HG03066 (cell line): ENCODE data around the gene C4orf50.

Experiments used
- ATAC-seq: cut with Tn5 transposase; IDR thresholded peaks from one replicate; pipeline ENCODE4 v1.9.1; 2021; ENCODE audit warnings: low read depth; ENCODE audit not compliant: unreplicated experiment

Gene C4orf50

DNA sequence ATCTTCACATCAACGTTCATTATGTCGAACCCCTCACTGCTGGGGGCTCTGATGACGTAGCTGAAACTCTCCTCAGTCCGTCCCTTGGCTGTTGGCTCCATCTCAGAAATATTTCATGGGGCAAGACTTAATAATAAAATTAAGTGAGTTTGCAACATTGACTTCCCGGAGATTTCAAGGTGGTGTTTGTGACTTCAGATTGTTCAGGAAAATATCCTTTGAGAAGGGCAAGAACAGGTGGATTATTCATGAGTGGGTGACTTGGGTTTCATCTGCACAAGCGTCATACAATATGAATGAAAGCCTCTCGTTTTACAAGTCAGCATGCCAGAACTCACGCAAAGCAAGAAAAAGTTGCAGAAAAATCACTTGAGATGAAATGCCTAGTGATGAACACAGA, at the start of gene C4orf50:
TSS of gene C4orf50 (minus strand) at position 101 of the 400 bp plus-strand sequence.
- ATAC-seq: no peak

DNA sequence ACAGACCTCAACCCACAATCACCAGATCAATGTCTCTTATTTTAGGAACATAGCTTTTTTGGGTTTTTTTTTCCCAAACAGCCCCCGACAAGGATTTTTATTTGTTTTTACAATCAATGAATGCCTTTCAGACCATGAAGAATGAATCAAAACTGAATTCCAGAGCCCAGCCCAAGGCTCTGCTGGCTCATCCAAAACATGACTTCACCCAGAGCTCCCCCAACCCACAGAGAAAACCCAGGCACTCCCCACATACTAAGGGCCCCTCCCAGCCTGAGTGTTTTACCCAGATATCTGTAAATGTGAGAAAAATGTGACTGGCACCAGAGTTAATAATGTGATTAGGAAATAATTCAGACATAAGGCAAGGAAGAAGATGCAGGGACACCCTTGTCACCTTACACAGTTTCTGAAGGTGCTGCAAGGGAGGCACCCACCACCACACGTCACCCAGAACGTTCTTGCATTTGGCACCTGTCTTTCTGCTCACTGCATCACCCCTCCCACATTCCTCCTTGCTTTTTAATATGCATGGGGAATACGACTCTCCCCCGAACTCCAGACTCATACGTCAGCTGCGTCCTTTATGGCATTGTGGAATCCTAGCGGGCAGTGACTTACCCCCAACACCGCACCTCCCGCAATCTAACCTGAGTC, 47.8 kb upstream of the C4orf50 start:
- no peak for ATAC-seq

DNA sequence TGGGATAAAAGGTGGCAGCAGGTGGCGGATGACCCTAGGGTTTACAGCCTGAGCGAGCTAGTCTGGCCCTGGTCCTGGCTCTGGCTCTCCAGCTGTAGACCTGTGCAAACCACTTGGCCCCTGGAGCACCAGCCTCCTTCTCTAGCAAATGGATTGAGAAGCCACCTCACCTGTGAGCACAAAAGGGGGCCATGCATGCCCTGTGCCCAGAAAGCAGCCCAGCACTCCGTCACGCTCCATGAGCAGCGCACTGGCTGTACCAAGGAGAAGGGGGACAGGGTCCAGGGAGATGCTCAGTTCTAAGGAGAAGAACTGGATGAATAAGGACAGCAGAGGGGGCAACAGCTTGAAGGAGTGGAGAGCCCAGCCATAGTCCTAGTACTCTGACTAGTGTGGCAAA, 46.9 kb upstream of the C4orf50 start:
- no peak for ATAC-seq

DNA sequence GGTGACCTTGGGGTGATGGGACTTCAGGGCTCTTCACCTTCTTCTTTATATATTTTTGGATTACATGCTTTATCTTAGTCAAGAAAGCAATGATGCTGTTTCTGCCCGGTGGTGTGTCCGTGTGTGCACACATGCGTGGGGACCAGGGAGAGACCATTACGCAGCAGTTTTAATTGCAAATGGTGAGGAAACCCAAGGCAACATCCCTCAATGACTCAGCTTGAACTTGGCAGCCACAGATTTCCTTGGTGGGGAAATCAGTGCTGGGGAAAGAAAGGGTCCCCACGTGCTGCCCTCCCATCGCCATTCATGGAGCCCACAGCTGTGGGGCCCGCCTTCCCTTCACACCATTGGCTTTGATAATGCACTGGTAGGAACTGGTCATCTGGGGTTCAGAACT, 46.2 kb upstream of the C4orf50 start:
- no peak for ATAC-seq

DNA sequence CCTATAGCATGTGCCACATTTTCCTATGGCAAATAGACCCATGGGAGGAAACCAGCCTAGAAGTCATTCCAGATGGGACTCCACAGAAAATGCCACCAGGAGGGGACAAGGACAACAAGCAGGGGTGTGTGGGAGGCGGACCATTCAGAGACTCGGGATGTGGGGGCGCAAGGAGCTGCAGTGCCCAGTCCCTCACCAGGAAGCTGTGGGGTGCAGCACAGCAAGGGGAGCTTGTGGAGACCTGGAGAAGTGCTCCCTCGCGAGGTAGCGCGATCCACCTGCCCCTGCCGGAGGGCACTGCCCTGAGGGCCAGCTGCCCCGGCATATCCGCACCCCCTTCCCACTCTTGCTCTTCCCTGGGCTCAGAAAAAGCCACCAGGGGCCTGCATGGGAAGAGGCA, 45.5 kb upstream of the C4orf50 start:
- ATAC-seq: no peak

DNA sequence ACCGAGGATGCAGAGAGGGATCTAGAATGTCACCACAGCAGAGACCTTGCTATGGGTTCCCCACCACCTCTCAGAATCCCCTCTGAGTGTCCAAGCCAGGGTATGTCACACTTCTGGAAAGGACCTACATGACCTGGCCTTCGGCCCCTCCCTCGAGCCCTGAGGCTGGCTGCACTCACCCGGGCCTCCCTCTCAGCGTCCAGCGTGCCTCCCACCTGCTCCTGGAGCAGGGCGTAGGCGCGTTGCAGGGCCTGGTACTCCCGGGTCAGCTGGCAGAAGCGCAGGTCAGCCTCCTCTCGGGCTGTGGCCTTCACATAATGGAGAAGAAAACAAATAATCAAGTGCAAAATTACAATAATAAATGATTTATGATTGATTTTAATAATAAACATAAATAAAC, 43.9 kb upstream of the C4orf50 start:
- ATAC-seq: no peak

DNA sequence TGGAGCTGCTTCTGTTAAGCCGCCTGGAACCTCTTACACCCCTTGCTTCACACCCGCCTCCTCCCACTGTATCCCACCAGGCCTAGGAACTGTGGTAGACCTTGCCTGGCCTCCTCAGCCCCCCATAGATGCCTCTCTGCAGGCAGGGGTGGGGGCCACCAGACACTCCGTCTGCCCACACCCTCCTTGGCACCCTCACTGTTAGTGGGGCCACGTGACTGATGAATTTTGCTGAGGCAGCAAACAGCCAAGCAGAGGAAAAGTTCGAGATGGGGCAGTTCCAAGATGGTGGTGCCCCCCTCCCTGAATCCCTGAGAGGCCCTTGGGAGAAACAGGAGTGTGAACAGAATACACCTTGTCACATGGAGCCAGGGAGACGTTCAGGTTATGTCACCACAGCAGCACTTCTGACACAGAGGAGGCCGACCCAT, 41.2 kb upstream of the C4orf50 start:
- no peak for ATAC-seq

DNA sequence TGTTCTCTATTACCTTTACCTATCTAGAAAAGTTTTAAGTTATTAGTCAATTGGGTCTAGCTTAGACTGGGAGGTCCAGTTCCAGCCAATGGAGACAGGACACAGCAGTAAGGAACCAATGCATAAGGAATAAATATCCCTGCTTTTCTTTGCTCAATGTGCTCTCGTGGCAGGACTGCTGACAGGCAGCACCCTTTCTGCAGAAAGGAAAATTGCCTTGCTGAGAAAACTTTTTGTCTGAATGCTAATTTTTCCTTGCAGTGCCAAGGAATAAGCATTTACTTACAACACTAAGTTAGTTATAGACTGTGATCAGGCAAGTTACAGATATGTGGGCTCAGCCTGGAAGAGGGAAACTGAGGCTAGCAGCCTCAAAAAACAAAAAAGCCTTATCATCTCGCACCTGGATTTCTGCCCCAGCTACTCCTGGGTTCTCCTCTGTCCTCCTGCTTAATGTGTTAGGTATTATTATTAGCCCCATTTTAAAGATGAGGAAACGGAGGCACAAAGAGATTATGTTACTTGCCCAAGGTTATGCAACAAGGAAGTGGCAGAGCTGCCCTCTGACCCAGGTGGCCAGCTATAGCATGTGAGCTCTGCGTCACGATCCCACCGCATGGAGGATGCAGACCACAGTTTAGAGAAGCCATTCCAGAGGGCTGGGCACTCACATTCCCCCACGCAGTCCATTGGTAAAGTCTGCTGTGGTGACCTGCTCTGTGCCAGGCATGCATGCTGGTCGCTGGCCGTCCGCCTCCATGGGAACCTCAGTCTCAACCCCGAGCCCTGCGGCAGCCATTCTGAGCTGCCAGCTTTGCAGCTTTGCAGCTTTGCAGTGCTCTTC, 40.5 kb upstream of the C4orf50 start:
- ATAC-seq: no peak

DNA sequence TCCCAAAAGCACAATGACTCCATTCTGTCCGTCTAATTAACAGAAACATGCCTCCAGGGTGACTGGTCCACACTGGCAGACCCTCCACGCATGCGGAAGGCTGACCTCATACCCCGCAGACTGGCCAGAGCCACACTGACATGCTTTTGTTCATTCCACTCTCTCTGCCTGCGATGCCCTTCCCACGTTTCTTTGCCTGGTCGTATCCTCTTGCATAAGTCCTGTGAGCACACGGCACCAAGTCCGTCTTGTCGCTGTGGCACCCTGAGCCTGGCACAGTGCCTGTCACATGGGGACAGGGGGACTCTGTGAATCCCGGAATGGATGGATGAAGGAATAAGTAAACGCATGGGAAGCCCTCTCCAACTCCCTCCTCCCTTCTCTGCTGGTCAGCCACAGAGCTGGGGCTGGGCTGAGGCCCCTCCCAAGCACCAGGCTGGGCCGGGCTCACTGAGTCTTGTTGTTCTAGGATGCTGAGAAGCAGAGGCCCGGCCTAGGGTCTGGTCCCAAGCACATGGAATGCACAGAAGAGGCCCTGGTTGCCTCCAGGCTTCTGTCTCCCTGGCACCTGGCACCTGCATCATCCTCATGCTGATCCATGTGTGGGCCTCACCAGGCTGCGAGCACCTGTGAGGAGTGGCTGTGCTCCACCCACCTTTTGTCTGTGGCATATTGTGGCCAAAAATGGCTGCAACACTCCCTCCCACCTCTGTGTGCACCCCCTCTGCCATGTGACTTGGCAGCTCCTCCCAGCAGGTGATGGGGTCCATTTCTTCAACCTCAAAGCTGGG, 38.9 kb upstream of the C4orf50 start:
- no peak for ATAC-seq

DNA sequence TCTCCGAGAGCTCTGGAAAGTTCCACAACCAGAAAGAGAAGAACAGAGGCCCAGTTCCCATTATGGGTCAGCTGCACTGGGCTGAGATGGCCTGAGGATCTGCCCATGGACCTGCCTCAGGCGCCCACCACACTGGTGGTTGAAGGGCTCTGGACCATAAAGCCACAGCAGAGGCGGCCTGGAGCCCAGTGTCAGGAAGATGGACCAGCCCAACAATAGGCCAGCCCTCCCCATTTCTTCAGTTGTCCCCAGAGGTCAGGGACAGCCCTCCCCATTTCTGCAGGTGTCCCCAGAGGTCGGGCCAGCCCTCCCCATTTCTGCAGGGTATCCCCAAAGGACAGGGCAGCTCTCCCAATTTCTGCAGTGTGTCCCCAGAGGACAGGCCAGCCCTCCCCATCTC, 37.2 kb upstream of the C4orf50 start:
- no peak for ATAC-seq

DNA sequence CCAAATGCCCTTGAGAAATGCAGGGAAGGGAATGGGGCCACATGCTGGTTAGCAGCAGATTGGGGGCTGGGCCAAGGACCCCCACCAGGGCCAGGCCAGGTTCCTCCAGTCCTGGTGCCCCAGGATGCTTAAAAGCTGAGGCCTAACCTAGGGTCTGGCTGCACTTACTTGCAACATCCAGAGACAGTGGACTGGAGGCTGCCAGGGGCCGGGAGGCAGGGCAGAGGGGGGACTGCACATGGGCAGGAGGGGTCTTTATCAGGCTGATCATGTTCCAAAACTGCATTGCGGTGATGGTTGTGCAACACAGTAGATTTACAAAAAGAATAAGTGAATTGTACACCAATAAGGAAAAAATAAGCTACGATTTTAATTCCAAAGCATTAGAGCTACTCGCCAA, 36.8 kb upstream of the C4orf50 start:
- ATAC-seq: no peak

DNA sequence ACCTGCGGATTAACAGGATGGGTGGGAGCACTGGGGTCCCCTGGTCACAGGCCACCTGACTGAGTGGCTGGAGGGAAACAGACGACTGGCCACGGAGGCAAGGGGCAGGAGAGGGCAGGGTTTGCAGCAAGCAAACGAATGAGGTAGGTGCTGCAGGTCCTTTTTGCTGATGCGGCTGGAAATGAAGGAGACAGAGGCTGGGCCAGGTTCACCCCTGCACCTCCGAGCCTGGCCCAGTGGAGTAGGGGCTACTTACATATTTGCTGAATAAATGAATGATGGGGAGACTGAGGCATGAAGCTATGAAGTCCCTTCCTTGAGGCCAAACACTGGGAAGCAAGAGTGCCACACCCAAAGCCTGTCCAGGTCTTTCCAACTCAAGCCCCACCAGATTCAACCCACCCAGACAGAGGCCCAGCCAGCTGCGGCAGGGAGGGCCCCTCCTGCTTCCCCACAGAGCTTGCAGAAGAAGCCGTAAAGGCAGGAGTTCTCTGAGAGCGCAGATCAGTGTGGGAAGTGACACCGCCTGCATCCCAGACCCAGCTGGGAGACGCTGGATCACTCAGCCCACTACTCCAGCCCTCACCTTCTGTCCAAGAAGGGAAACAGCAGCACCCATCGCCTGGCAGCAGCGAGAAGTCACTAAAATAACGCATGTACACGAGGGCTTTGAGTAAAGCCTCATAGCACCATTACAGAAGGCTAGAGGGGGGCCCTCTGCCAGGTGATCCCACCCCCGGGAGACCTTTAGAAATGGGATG, 36.1 kb upstream of the C4orf50 start:
- no peak for ATAC-seq

DNA sequence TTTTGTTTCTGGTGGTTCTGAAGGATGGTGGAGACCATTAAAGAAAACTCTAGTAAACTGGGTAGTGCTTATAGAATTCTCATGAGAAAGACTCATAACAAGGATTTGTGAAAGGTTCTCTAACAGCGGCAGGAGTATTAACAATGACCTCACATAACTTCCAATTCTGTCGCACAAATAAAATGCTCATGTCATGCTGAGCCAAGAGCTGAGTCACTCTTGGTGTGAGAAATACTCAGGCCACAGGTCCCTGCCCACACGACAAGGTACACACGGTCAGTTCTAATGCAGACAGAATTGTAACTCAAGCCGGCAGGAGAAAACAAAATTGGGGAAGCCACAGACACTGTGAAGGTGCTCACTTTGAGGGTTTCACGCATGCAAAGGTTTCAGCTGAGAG, 34.4 kb upstream of the C4orf50 start:
- ATAC-seq: no peak

DNA sequence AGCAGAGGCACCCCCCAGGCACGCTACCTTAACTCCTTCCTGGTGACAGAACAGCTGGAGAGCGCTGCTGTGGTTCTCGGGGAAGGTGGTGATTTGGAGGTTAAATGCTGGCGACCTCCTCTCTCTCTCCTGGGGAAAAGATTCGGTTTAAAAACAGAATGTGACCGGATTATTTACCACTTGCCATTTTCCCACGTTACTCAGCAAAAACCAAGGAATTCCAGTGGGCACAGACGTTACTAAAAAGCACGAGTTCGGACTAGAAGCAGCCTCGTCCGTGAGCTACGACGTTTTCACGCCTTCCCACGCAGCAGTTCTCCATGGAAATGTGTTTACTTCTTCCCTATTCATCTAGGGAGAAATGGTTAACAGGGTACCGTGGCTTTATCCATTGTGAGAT, 32.3 kb upstream of the C4orf50 start:
- ATAC-seq: no peak

DNA sequence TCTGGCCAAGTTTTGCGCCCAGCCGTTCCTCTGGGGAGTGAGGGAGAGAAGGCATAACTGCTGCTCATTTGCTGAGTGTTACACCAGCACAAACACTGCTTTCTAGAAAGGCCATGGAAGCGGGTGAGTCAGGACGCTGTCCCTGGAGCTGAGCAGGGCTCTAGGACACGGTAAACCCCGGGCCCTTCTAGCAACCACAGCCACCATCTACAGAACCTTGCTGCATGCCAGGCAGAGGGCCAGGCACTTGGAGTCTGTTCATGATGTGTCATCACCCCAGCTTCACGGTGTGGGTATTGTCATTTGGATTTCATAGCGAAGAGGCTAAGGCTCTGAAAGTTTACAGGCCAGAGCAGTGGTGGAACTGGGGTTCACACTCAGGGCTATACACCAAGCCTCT, 31.8 kb upstream of the C4orf50 start:
- ATAC-seq: no peak

DNA sequence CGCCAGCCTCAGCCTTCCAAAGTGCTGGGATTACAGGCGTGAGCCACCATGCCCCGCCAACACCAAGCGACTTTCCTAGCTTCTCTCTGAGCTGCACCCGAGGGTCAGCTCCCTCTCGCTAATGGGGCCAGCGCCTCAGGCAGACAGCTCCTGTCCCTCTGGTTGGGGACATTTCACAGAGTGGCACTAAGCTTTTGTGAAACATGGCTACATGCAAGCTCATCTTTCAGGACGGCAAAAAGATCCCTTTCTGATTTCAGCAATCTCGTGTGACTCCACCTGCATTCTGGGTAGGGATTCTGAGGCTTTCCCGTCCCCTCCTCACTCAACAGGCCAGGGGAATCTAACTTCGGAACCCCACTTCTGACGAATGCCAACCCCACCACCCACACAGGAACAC, 31.0 kb upstream of the C4orf50 start:
- ATAC-seq: no peak

DNA sequence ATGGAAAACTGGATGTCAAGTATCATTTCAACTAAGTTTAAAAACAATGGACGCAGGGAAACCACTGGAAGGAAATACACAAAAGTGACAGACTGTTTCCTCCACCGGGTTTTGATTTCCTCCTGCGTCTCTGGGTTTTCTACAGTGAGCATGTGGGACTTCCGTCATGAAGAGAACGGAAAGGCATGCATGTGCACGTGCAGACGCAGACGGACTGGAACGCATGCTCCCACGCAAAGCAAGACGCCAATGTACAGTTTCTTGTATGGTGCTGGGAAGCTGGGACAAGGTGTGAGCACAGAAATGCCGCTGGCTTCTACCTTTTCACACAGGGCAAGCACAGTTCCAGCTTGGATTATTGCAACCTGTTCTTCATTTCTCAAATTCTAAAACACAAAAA, 30.3 kb upstream of the C4orf50 start:
- no peak for ATAC-seq

DNA sequence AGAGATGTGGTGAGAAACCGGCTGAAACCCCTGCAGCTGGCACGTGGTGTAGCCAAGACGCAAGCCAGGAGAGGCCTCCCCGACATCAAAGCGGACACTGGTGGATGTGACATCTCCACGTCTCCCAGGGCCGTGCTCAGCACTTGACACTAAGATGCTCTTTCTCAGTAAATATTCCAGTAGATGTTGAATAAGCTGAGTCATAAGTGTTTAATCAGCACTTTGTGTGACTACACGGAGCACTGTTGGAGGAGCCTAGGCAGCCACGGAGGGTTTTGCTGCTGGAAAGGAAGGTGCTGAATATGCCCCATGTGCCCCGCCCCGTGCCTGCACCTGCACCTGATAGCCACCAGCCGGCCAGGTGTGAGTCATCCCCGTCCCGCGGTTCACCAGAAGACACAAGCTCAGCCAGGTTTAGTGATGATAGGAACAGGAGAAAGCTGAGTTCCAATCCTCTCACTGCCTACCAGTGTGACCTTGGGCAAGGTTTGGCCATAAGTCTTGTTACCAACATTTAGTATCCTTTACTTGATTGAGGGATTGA, 29.0 kb upstream of the C4orf50 start:
- ATAC-seq: no peak

DNA sequence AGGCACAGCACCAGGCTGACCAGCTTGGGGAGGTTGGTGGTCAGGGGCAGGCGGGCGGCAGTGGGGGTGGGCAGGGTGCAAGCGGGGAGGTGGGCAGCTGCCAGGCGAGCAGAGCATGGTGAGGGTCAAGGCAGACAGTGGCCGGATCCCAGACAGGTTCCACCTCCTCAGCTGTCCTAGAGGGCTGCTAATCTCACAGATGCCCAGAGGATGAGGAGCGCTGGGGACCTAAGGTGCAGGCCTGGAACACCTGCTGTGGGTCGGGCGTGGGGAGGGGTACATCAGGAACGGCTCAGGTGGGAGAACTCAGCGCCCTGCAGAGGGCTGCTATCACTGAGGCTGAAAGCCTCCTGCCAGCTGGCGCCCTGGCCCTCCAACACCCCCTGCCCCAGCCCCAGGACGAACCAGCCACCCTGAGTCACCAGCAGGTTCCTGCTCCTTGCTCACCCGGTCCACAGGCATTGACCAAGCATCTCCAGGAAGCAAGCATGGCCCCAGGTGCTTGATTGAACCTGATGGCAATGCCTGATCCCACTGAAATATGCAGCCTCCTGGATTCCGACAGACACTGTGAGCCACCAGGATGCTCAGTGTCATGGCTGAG, 28.4 kb upstream of the C4orf50 start:
- ATAC-seq: no peak

DNA sequence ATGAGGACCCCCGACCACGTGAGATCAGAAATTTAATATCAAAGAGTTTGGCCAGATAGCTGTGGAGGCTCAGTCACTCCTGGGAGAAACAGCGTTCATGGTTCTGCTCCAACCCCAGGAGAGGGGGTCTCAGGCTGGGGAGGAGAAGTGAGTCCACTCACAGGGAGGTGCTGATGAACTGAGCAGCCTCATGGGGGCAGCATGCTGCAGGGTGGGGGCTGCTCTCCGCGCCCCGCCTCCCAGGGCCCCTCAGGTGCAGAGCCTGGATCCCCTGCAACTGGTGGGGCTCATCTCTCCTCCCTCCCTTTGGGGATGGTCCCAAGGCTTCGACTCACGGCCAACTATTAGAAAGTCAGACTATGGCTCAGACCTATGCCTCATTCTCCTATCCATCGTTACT, 26.6 kb upstream of the C4orf50 start:
- no peak for ATAC-seq
